Endodermal cell (in vitro differentiated cells): ENCODE measurements around the gene HELZ2. TPM values are rescaled to one million over a fixed set of nuclear protein-coding genes. Genes with fewer than 3 reads are reported as not detected.

Experiments
- DNase-seq: peaks from one replicate; pipeline ENCODE4 v3.0.0-alpha.2; 2017
- H3K27ac ChIP-seq: 2 replicates; pipeline ENCODE4 v1.5.1; 2013; ENCODE audit warnings: mild to moderate bottlenecking, low read depth, low read length, moderate library complexity
- H3K27me3 ChIP-seq: 2 replicates; pipeline ENCODE4 v1.6.1; 2013; ENCODE audit warnings: mild to moderate bottlenecking, low read length, moderate library complexity; ENCODE audit not compliant: insufficient read depth, control insufficient read depth, poor library complexity, severe bottlenecking
- H3K36me3 ChIP-seq: 2 replicates; pipeline ENCODE4 v1.7.0; 2013; ENCODE audit warnings: mild to moderate bottlenecking, low read length, moderate library complexity; ENCODE audit not compliant: control insufficient read depth, insufficient read depth
- H3K4me1 ChIP-seq: one replicate; pipeline ENCODE4 v1.7.0; 2013; ENCODE audit warnings: low read length; ENCODE audit not compliant: control insufficient read depth, insufficient read depth
- H3K4me3 ChIP-seq: 2 replicates; pipeline ENCODE4 v1.5.1; 2013; ENCODE audit warnings: mild to moderate bottlenecking, low read length, moderate library complexity
- H3K9ac ChIP-seq: 2 replicates; pipeline ENCODE4 v1.6.1; 2013; ENCODE audit warnings: mild to moderate bottlenecking, low read length, moderate library complexity; ENCODE audit not compliant: poor library complexity, severe bottlenecking; ENCODE audit errors: extremely low read depth
- H3K9me3 ChIP-seq: 2 replicates; pipeline ENCODE4 v1.6.1; 2013; ENCODE audit warnings: mild to moderate bottlenecking, low read length, moderate library complexity; ENCODE audit not compliant: control insufficient read depth
- H3K27ac Mint-ChIP-seq: 2 replicates; pipeline ENCODE4 v1.8.0; 2020; ENCODE audit warnings: mixed read lengths
- H3K27me3 Mint-ChIP-seq: 2 replicates; pipeline ENCODE4 v1.8.0; 2021; ENCODE audit warnings: mild to moderate bottlenecking, mixed read lengths; ENCODE audit not compliant: insufficient read depth
- H3K36me3 Mint-ChIP-seq: 2 replicates; pipeline ENCODE4 v1.8.0; 2020; ENCODE audit warnings: low read depth, mixed read lengths
- H3K4me1 Mint-ChIP-seq: 2 replicates; pipeline ENCODE4 v1.8.0; 2020; ENCODE audit warnings: mixed read lengths
- H3K4me3 Mint-ChIP-seq: 2 replicates; pipeline ENCODE4 v1.8.0; 2020; ENCODE audit warnings: mild to moderate bottlenecking, moderate library complexity, mixed read lengths
- H3K9me3 Mint-ChIP-seq: 2 replicates; pipeline ENCODE4 v1.8.0; 2020; ENCODE audit warnings: mild to moderate bottlenecking, mixed read lengths
- CTCF ChIP-seq: fragments of 200-600 bp; sonication (generic); conservative IDR thresholded peaks from 2 replicates; pipeline ENCODE4 v1.5.0; 2021; ENCODE audit warnings: antibody characterized with exemption, mild to moderate bottlenecking
- WGBS, 2 experiments: methylation state at CpG; one replicate each; pipeline versions ENCODE4 v1.1.5 to v1.1.7; 2013; ENCODE audit warnings: missing lambda C conversion rate in 2 of 2, mixed read lengths in 1 of 2; ENCODE audit not compliant: insufficient coverage in 1 of 2, insufficient read length in 1 of 2; 5-methylcytosine and 5-hydroxymethylcytosine counted together
- total RNA-seq, 2 donors: library from RNA; stranded (reverse); fragmentation: NEBNext Ultra II Directional in 1 of 2; extraction: Animal tissue kit (Norgen Biotek cat#: 25700) in 1 of 2; gene quantifications; 2 replicates in 1 of 2; 3 replicates in 1 of 2; pipeline ENCODE4 v1.2.1, GENCODE V29; 2021

HELZ2 gene
- total RNA-seq, 2 donors from 2014 or later, result 34.5 to 37.0 TPM

- no peaks in the 10 kb centered on the region for H3K9me3 Mint-ChIP-seq
- TF ChIP-seq CTCF, result no peak
- Histone ChIP-seq H3K27ac (no peak overlapping the region), H3K4me3 (no peak overlapping the region), H3K36me3 (no peaks in the 10 kb centered on the region), H3K4me1 (no peaks in the 10 kb centered on the region), H3K9ac (no peak overlapping the region), H3K27me3 (no peaks in the 10 kb centered on the region), H3K9me3 (no peaks in the 10 kb centered on the region)
- peaks cover 7% of the 10 kb centered on the region for H3K4me1 Mint-ChIP-seq
- H3K36me3 Mint-ChIP-seq, result no peaks in the 10 kb centered on the region
- no peak overlapping the region for H3K4me3 Mint-ChIP-seq
- DNase-seq, result no peak
- H3K27ac Mint-ChIP-seq, result no peak overlapping the region
- WGBS, 2 experiments, result 83 to 84% methylated on average over 13 to 19 of the region's 19 CpGs
- no peaks in the 10 kb centered on the region for H3K27me3 Mint-ChIP-seq
Observed at GRCh38 chr20:63544958-63545516, 29.0 kb downstream of the HELZ2 start.

- no peaks in the 10 kb centered on the region for H3K27me3 ChIP-seq
- TF ChIP-seq CTCF, result no peak
- DNase-seq, result no peak
- peaks cover 7% of the 10 kb centered on the region for H3K4me1 Mint-ChIP-seq
- H3K9me3 ChIP-seq, result no peaks in the 10 kb centered on the region
- no peaks in the 10 kb centered on the region for H3K36me3 ChIP-seq
- H3K36me3 Mint-ChIP-seq, result no peaks in the 10 kb centered on the region
- H3K4me3 Mint-ChIP-seq, result no peak overlapping the region
- no peak overlapping the region for H3K4me3 ChIP-seq
- no peak overlapping the region for H3K27ac Mint-ChIP-seq
- no peak overlapping the region for H3K9ac ChIP-seq
- H3K4me1 ChIP-seq, result no peaks in the 10 kb centered on the region
- no peaks in the 10 kb centered on the region for H3K9me3 Mint-ChIP-seq
- H3K27ac ChIP-seq, result no peak overlapping the region
- H3K27me3 Mint-ChIP-seq, result no peaks in the 10 kb centered on the region
- 86 to 91% methylated on average over 21 to 27 of the region's 27 CpGs for WGBS, 2 experiments
Observed at GRCh38 chr20:63544241-63544957, 29.6 kb downstream of the HELZ2 start.

DNA sequence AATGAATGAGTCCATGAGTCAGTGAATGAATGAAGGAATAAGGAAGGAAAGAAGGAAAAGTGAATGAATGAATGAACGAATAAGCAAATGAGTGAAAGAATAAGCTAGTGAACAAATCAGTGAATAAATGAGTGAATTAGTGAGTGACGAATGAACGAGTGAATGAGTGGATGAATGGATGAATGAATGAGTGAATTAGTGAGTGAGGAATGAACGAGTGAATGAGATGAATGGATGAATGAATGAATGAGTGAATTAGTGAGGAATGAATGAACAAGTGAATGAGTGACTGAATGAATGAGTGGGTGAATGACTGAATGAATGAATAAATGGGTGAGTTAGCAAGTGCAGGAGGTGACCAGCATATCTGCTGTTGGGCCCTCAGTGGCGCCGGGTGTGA, 30.3 kb downstream of the HELZ2 start:
- H3K27me3 Mint-ChIP-seq, result no peaks in the 10 kb centered on the region
- H3K9me3 Mint-ChIP-seq, result no peaks in the 10 kb centered on the region
- H3K4me3 ChIP-seq, result no peak overlapping the region
- TF ChIP-seq CTCF, result no peak
- H3K36me3 Mint-ChIP-seq, result no peaks in the 10 kb centered on the region
- H3K27ac ChIP-seq, result no peak overlapping the region
- H3K4me1 ChIP-seq, result no peaks in the 10 kb centered on the region
- WGBS, 2 experiments, result 92 to 95% methylated on average over 4 to 6 of the region's 6 CpGs
- no peaks in the 10 kb centered on the region for H3K9me3 ChIP-seq
- no peak overlapping the region for H3K4me3 Mint-ChIP-seq
- peaks cover 7% of the 10 kb centered on the region for H3K4me1 Mint-ChIP-seq
- no peak overlapping the region for H3K9ac ChIP-seq
- no peaks in the 10 kb centered on the region for H3K36me3 ChIP-seq
- no peak overlapping the region for H3K27ac Mint-ChIP-seq
- DNase-seq, result no peak
- H3K27me3 ChIP-seq, result no peaks in the 10 kb centered on the region
